Sigmoid colon (tissue), 7 donors: ENCODE results near the gene KRT76. TPM values are rescaled to one million over a fixed set of nuclear protein-coding genes. Genes with fewer than 3 reads are reported as not detected.

Source experiments
- DNase-seq: peaks from one replicate; pipeline ENCODE4 v3.0.0-alpha.2; 2019
- H3K27ac ChIP-seq, 4 donors: fragments of 200-600 bp; sonication (generic); one replicate each; pipeline ENCODE4 v1.5.1; 2016 to 2019; ENCODE audit warnings: mild to moderate bottlenecking in 1 of 4
- H3K27me3 ChIP-seq, 3 donors: fragments of 200-600 bp; sonication (generic); one replicate each; pipeline ENCODE4 v1.5.1; 2019; ENCODE audit warnings: mild to moderate bottlenecking in 1 of 3
- H3K36me3 ChIP-seq, 4 donors: fragments of 200-600 bp; sonication (generic); one replicate each; pipeline ENCODE4 v1.5.1; 2016 to 2019
- H3K4me1 ChIP-seq, 4 donors: fragments of 200-600 bp; sonication (generic); one replicate each; pipeline ENCODE4 v1.5.1; 2017 to 2019
- H3K4me3 ChIP-seq, 4 donors: fragments of 200-600 bp; sonication (generic); one replicate each; pipeline ENCODE4 v1.5.1; 2017 to 2019; ENCODE audit warnings: mild to moderate bottlenecking in 2 of 4, moderate library complexity in 1 of 4
- H3K9me3 ChIP-seq, 4 donors: fragments of 200-600 bp in 3 of 4; sonication (generic) in 3 of 4; one replicate each; pipeline versions ENCODE4 v1.5.1 to v1.6.1; 2013 to 2019
- EP300 ChIP-seq, 4 donors: sonication (generic); formaldehyde crosslinking; IDR thresholded peaks; one replicate each; pipeline ENCODE4 v1.6.1; 2017; ENCODE audit warnings: antibody characterized with exemption in 4 of 4
- POLR2A ChIP-seq, 2 donors: fragments of 450-650 bp; IDR thresholded peaks; one replicate each; pipeline ENCODE4 v1.6.1; 2016; ENCODE audit warnings: antibody characterized with exemption in 2 of 2, mild to moderate bottlenecking in 2 of 2, moderate library complexity in 2 of 2
- POLR2AphosphoS5 ChIP-seq, 4 donors: sonication (generic); formaldehyde crosslinking; IDR thresholded peaks; one replicate each; pipeline ENCODE4 v1.6.1; 2017; ENCODE audit warnings: antibody characterized with exemption in 4 of 4
- WGBS, 2 donors: extraction: QIAGEN DNeasy Blood & Tissue Kit; methylation state at CpG; one replicate each; pipeline ENCODE4 v1.1.7; 2013; 5-methylcytosine and 5-hydroxymethylcytosine counted together
- intact Hi-C: fragments of 100-400 bp; cut with DNase I; formaldehyde crosslinking; loops from one replicate; pipeline ENCODE4 v1.15.1; 2023
- polyA plus RNA-seq, 3 donors: library from polyadenylated mRNA; stranded (reverse); fragments of 200-250 nt; gene quantifications; one replicate each; pipeline ENCODE4 v1.2.3, GENCODE V29; 2013
- small RNA-seq, 3 donors: library from RNA; depleted of rRNA; stranded (forward); fragments of <200 nt; gene quantifications; one replicate each; pipeline ENCODE3, GENCODE V24; 2016
- total RNA-seq, 4 donors: library from RNA; depleted of rRNA; stranded (reverse); fragments of >200 nt; gene quantifications; one replicate each; pipeline ENCODE4 v1.1.0, GENCODE V29; 2016
- TF ChIP-seq, protein P1 (sequence below), 4 experiments: fragments of 450-650 bp in 3 of 4; fragments of 200-600 bp in 1 of 4; IDR thresholded peaks; one replicate each; pipeline ENCODE4 v1.5.1; 2016 to 2019; ENCODE audit warnings: antibody characterized with exemption in 4 of 4, mild to moderate bottlenecking in 3 of 4, moderate library complexity in 2 of 4
- donor health status: healthy with polysubstance abuse.
- donor health status: Bipolar disorder and iron deficiency.
- donor health status: healthy.

KRT76 gene
- total and polyA plus RNA-seq, 7 donors: not detected

DNA sequence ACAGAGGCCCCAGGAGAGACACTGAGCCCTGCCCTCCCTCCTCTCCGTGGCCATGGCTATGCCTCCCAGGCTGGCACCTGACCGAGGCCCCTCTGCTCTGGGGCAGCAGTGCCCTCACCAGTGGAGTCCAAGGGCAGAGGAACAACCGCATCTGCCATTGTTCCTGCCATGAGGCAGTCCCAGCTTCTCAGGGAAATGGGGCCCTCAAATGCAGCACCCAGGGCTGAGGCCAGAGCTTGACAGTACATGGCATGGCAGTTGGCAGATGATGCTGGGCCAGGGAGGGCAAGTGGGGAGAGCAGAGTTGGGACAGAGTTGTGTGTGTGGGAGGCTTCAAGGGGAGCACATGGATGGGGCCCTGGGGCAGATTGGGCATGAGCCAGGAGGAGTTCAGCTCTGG is 52.8 kb downstream of the KRT76 start:
- H3K27ac ChIP-seq: no peak overlapping the region
- WGBS, 2 donors: 83 to 87% methylated on average over 3 of the region's 3 CpGs
- H3K9me3 ChIP-seq: no peaks in the 10 kb centered on the region
- intact Hi-C loops: no loop called here
- no peak for TF ChIP-seq EP300 (IDR thresholded peaks at IDR 0.05)
- TF ChIP-seq POLR2AphosphoS5 (IDR thresholded peaks at IDR 0.05): no peak
- H3K27me3 ChIP-seq: no peaks in the 10 kb centered on the region
- no peaks in the 10 kb centered on the region for H3K4me1 ChIP-seq
- H3K36me3 ChIP-seq: no peaks in the 10 kb centered on the region
- no peak for DNase-seq
- no peak overlapping the region for H3K4me3 ChIP-seq

DNA sequence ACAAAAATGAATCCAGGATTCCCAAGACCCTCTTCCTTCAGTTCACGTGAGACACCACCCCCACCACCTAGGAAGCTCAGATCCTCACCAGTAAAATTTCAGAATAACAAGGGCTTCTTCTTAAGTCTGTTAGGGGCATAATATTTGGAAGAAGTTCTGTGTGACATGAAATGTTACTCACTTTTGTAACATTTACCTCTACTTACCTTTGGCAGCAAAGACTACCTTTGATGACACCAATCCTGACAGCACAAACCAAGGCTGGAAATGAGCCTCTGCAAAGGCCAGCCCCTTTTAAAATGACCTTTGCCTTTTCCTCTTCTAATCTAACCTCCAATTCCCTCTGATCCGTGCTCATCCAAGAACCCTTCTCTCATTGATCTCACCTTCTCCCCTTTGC is 54.5 kb downstream of the KRT76 start:
- DNase-seq: no peak
- Histone ChIP-seq H3K36me3 (no peaks in the 10 kb centered on the region), H3K4me3 (no peak overlapping the region), H3K27me3 (no peaks in the 10 kb centered on the region), H3K9me3 (no peaks in the 10 kb centered on the region), H3K4me1 (no peaks in the 10 kb centered on the region), H3K27ac (no peak overlapping the region)
- intact Hi-C loops: no loop called here
- TF ChIP-seq, protein P1, sequence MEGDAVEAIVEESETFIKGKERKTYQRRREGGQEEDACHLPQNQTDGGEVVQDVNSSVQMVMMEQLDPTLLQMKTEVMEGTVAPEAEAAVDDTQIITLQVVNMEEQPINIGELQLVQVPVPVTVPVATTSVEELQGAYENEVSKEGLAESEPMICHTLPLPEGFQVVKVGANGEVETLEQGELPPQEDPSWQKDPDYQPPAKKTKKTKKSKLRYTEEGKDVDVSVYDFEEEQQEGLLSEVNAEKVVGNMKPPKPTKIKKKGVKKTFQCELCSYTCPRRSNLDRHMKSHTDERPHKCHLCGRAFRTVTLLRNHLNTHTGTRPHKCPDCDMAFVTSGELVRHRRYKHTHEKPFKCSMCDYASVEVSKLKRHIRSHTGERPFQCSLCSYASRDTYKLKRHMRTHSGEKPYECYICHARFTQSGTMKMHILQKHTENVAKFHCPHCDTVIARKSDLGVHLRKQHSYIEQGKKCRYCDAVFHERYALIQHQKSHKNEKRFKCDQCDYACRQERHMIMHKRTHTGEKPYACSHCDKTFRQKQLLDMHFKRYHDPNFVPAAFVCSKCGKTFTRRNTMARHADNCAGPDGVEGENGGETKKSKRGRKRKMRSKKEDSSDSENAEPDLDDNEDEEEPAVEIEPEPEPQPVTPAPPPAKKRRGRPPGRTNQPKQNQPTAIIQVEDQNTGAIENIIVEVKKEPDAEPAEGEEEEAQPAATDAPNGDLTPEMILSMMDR (IDR thresholded peaks at IDR 0.05): no peak
- no peak for TF ChIP-seq POLR2A (IDR thresholded peaks at IDR 0.05)
- WGBS, 2 donors: 55 to 75% methylated on average over 2 of the region's 2 CpGs

DNA sequence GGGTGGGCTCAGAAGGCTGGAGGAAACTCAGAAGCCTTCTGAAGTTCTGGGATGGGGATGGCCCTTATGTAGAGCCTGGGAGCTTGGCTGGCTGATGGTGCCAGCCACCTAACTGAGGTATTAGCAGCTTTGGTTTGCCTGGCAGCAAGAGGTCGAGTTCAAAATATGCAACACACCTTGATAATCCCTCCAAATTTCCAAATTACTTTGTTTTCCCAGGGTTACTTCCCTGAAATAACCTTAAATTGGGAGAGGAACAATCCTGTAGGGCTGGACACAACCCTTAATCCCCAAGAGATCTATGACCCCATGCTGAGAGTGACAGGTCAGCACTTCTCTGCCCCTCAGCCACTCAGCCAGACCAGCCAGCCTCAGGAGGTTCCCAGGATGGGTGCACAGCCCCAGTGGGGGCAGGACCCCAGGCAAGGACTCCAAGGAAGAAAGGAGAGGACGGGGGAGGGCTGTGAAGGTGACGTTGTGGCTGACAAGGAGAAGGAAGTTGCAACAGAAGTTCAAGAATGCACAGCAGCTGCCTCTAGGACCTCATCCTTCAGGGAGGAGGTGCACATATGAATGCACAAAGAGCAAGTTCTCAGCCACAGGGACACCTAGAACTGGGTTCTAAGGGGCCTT is 55.2 kb downstream of the KRT76 start:
- intact Hi-C loops: no loop called here
- Histone ChIP-seq H3K36me3 (no peaks in the 10 kb centered on the region), H3K27me3 (peaks cover 0 to under 1% (median 0%) of the 10 kb centered on the region in 3 donors), H3K9me3 (no peaks in the 10 kb centered on the region), H3K4me1 (no peaks in the 10 kb centered on the region), H3K4me3 (no peak overlapping the region), H3K27ac (no peak overlapping the region)
- 44% methylated on average over 3 of the region's 3 CpGs for WGBS, 2 donors
- TF ChIP-seq EP300 (IDR thresholded peaks at IDR 0.05) (no peak), POLR2AphosphoS5 (IDR thresholded peaks at IDR 0.05) (no peak), POLR2A (IDR thresholded peaks at IDR 0.05) (no peak)
- TF ChIP-seq, protein P1 (IDR thresholded peaks at IDR 0.05): no peak
- DNase-seq: no peak

DNA sequence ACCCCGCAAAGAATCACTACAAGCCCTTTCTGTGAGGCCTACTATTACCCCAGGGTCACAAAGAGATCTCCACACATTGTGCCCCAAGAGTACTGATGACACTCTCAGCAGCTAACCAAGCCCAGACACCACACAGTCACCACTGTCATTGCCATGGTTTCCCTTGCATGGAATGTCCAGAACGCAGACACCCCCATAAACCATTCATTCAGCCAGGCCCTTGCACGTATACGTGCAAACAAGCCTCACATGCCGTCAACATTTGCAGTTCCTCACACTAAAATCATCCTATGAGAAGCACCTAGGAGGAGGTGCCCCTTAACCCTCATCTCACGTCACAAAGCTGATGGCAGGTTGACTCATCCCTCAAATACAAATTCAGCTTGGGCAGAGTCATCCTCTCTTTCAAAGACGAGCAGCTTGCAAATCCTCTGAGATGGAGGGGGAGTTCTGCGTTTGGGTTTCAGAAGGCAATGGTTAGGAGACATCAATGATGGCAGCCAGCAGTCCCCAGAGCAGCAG is 56.7 kb downstream of the KRT76 start:
- Histone ChIP-seq H3K36me3 (no peaks in the 10 kb centered on the region), H3K9me3 (no peaks in the 10 kb centered on the region), H3K27ac (no peak overlapping the region), H3K27me3 (peaks cover 0 to 16% (median 2%) of the 10 kb centered on the region in 3 donors), H3K4me3 (no peak overlapping the region), H3K4me1 (no peaks in the 10 kb centered on the region)
- 74 to 77% methylated on average over 8 of the region's 8 CpGs for WGBS, 2 donors
- DNase-seq: no peak
- intact Hi-C loops: no loop called here
- no peak for TF ChIP-seq POLR2AphosphoS5 (IDR thresholded peaks at IDR 0.05)

Small RNA genes within 50 kb of the gene (small RNA-seq; reads per million reads assigned to genes)
- gene AC107016.2: 0 reads per million in 3 donors

Other genes starting within 250 kb of the KRT76 start
- not detected for gene KRT71, start 224.2 kb downstream of the KRT76 start, total RNA-seq
- gene KRT71, start 224.2 kb downstream of the KRT76 start, polyA plus RNA-seq: not detected
- not detected for gene KRT74, start 203.5 kb downstream of the KRT76 start, total RNA-seq
- not detected for gene KRT74, start 203.5 kb downstream of the KRT76 start, polyA plus RNA-seq
- gene KRT72, start 175.9 kb downstream of the KRT76 start, total RNA-seq: not detected
- under 1 TPM in 1 of 3 donors, not detected in 2; 0.79 TPM for gene KRT72, start 175.9 kb downstream of the KRT76 start, polyA plus RNA-seq
- not detected for gene KRT73, start 158.8 kb downstream of the KRT76 start, total RNA-seq
- gene KRT73, start 158.8 kb downstream of the KRT76 start, polyA plus RNA-seq: under 1 TPM in 1 of 3 donors, not detected in 2; 0.73 TPM
- not detected for gene KRT2, start 125.1 kb downstream of the KRT76 start, total RNA-seq
- gene KRT2, start 125.1 kb downstream of the KRT76 start, polyA plus RNA-seq: under 1 TPM in 1 of 3 donors, not detected in 2; 0.38 TPM
- not detected for gene KRT1, start 96.9 kb downstream of the KRT76 start, total RNA-seq
- gene KRT1, start 96.9 kb downstream of the KRT76 start, polyA plus RNA-seq: not detected
- gene KRT77, start 73.8 kb downstream of the KRT76 start, total RNA-seq: not detected
- gene KRT77, start 73.8 kb downstream of the KRT76 start, polyA plus RNA-seq: under 1 TPM in 1 of 3 donors, not detected in 2; 0.01 TPM
- gene KRT3, start 18.8 kb upstream of the KRT76 start, total RNA-seq: not detected
- not detected for gene KRT3, start 18.8 kb upstream of the KRT76 start, polyA plus RNA-seq
- not detected for gene KRT4, start 36.8 kb upstream of the KRT76 start, total RNA-seq
- 10 to 100 TPM in 1 of 3 donors, under 1 TPM in 1, not detected in 1; 0.86 to 18.6 TPM for gene KRT4, start 36.8 kb upstream of the KRT76 start, polyA plus RNA-seq
- gene KRT79, start 57.0 kb upstream of the KRT76 start, total RNA-seq: not detected
- under 1 TPM in 1 of 3 donors, not detected in 2; 0.16 TPM for gene KRT79, start 57.0 kb upstream of the KRT76 start, polyA plus RNA-seq
- not detected for gene KRT78, start 71.6 kb upstream of the KRT76 start, total RNA-seq
- 1 to 10 TPM in 1 of 3 donors, under 1 TPM in 1, not detected in 1; 0.20 to 5.4 TPM for gene KRT78, start 71.6 kb upstream of the KRT76 start, polyA plus RNA-seq
- 10 to 100 TPM; 20.6 to 63.1 (median 35.5) TPM for gene KRT8, start 127.7 kb upstream of the KRT76 start, total RNA-seq
- 1,000 to 10,000 TPM; 3,181 to 3,526 (median 3,402) TPM for gene KRT8, start 127.7 kb upstream of the KRT76 start, polyA plus RNA-seq
- 1 to 10 TPM; 1.5 to 3.9 (median 2.5) TPM for gene KRT18, start 171.8 kb upstream of the KRT76 start, total RNA-seq
- 100 to 1,000 TPM; 596 to 847 (median 800) TPM for gene KRT18, start 171.8 kb upstream of the KRT76 start, polyA plus RNA-seq
- gene EIF4B, start 229.1 kb upstream of the KRT76 start, total RNA-seq: 100 to 1,000 TPM; 475 to 575 (median 524) TPM
- gene EIF4B, start 229.1 kb upstream of the KRT76 start, polyA plus RNA-seq: 100 to 1,000 TPM; 136 to 233 (median 218) TPM